Sigmoid colon (tissue), 7 donors: ENCODE data around the gene NUCKS1. TPM values are rescaled to one million over a fixed set of nuclear protein-coding genes. Genes with fewer than 3 reads are reported as not detected.

Source experiments
- DNase-seq: peaks from one replicate; pipeline ENCODE4 v3.0.0-alpha.2; 2019
- H3K27ac ChIP-seq, 4 donors: fragments of 200-600 bp; sonication (generic); one replicate each; pipeline ENCODE4 v1.5.1; 2016 to 2019; ENCODE audit warnings: mild to moderate bottlenecking in 1 of 4
- H3K27me3 ChIP-seq, 3 donors: fragments of 200-600 bp; sonication (generic); one replicate each; pipeline ENCODE4 v1.5.1; 2019; ENCODE audit warnings: mild to moderate bottlenecking in 1 of 3
- H3K36me3 ChIP-seq, 4 donors: fragments of 200-600 bp; sonication (generic); one replicate each; pipeline ENCODE4 v1.5.1; 2016 to 2019
- H3K4me1 ChIP-seq, 4 donors: fragments of 200-600 bp; sonication (generic); one replicate each; pipeline ENCODE4 v1.5.1; 2017 to 2019
- H3K4me3 ChIP-seq, 4 donors: fragments of 200-600 bp; sonication (generic); one replicate each; pipeline ENCODE4 v1.5.1; 2017 to 2019; ENCODE audit warnings: mild to moderate bottlenecking in 2 of 4, moderate library complexity in 1 of 4
- H3K9me3 ChIP-seq, 4 donors: fragments of 200-600 bp in 3 of 4; sonication (generic) in 3 of 4; one replicate each; pipeline versions ENCODE4 v1.5.1 to v1.6.1; 2013 to 2019
- EP300 ChIP-seq, 4 donors: sonication (generic); formaldehyde crosslinking; IDR thresholded peaks; one replicate each; pipeline ENCODE4 v1.6.1; 2017; ENCODE audit warnings: antibody characterized with exemption in 4 of 4
- POLR2A ChIP-seq, 2 donors: fragments of 450-650 bp; IDR thresholded peaks; one replicate each; pipeline ENCODE4 v1.6.1; 2016; ENCODE audit warnings: antibody characterized with exemption in 2 of 2, mild to moderate bottlenecking in 2 of 2, moderate library complexity in 2 of 2
- POLR2AphosphoS5 ChIP-seq, 4 donors: sonication (generic); formaldehyde crosslinking; IDR thresholded peaks; one replicate each; pipeline ENCODE4 v1.6.1; 2017; ENCODE audit warnings: antibody characterized with exemption in 4 of 4
- WGBS, 2 donors: extraction: QIAGEN DNeasy Blood & Tissue Kit; methylation state at CpG; one replicate each; pipeline ENCODE4 v1.1.7; 2013; 5-methylcytosine and 5-hydroxymethylcytosine counted together
- intact Hi-C: fragments of 100-400 bp; cut with DNase I; formaldehyde crosslinking; loops from one replicate; pipeline ENCODE4 v1.15.1; 2023
- polyA plus RNA-seq, 3 donors: library from polyadenylated mRNA; stranded (reverse); fragments of 200-250 nt; gene quantifications; one replicate each; pipeline ENCODE4 v1.2.3, GENCODE V29; 2013
- total RNA-seq, 4 donors: library from RNA; depleted of rRNA; stranded (reverse); fragments of >200 nt; gene quantifications; one replicate each; pipeline ENCODE4 v1.1.0, GENCODE V29; 2016
- TF ChIP-seq, protein P1 (sequence below), 4 experiments: fragments of 450-650 bp in 3 of 4; fragments of 200-600 bp in 1 of 4; IDR thresholded peaks; one replicate each; pipeline ENCODE4 v1.5.1; 2016 to 2019; ENCODE audit warnings: antibody characterized with exemption in 4 of 4, mild to moderate bottlenecking in 3 of 4, moderate library complexity in 2 of 4
- donor health status: healthy with polysubstance abuse.
- donor health status: Bipolar disorder and iron deficiency.
- donor health status: healthy.

The NUCKS1 gene
- total and polyA plus RNA-seq, 7 donors, result 22.2 to 112 (median 88.9) TPM

GRCh38 chr1:205787287-205787916 is 37.4 kb upstream of the NUCKS1 start:
- Histone ChIP-seq H3K27me3 (no peaks in the 10 kb centered on the region), H3K36me3 (peaks cover 0 to 31% (median 10%) of the 10 kb centered on the region in 4 donors), H3K9me3 (no peaks in the 10 kb centered on the region), H3K4me1 (peaks cover 0 to 11% (median 2%) of the 10 kb centered on the region in 4 donors), H3K27ac (no peak overlapping the region), H3K4me3 (no peak overlapping the region)
- intact Hi-C loops, result no loop called here
- 88 to 93% methylated on average over 10 of the region's 10 CpGs for WGBS, 2 donors
- TF ChIP-seq POLR2AphosphoS5 (IDR thresholded peaks at IDR 0.05), result no peak
- TF ChIP-seq POLR2A (IDR thresholded peaks at IDR 0.05), result no peak
- TF ChIP-seq, protein P1, sequence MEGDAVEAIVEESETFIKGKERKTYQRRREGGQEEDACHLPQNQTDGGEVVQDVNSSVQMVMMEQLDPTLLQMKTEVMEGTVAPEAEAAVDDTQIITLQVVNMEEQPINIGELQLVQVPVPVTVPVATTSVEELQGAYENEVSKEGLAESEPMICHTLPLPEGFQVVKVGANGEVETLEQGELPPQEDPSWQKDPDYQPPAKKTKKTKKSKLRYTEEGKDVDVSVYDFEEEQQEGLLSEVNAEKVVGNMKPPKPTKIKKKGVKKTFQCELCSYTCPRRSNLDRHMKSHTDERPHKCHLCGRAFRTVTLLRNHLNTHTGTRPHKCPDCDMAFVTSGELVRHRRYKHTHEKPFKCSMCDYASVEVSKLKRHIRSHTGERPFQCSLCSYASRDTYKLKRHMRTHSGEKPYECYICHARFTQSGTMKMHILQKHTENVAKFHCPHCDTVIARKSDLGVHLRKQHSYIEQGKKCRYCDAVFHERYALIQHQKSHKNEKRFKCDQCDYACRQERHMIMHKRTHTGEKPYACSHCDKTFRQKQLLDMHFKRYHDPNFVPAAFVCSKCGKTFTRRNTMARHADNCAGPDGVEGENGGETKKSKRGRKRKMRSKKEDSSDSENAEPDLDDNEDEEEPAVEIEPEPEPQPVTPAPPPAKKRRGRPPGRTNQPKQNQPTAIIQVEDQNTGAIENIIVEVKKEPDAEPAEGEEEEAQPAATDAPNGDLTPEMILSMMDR (IDR thresholded peaks at IDR 0.05), result no peak
- no peak for TF ChIP-seq EP300 (IDR thresholded peaks at IDR 0.05)
- DNase-seq, result no peak

- 17 to 53% methylated on average over 4 of the region's 4 CpGs for WGBS, 2 donors
- Histone ChIP-seq H3K27ac (no peak overlapping the region), H3K36me3 (peaks cover 0 to 23% (median 10%) of the 10 kb centered on the region in 4 donors), H3K9me3 (no peaks in the 10 kb centered on the region), H3K4me1 (peaks cover 0 to 11% (median 2%) of the 10 kb centered on the region in 4 donors), H3K4me3 (no peak overlapping the region), H3K27me3 (no peaks in the 10 kb centered on the region)
- intact Hi-C loops, result no loop called here
- no peak for TF ChIP-seq POLR2AphosphoS5 (IDR thresholded peaks at IDR 0.05)
- no peak for TF ChIP-seq POLR2A (IDR thresholded peaks at IDR 0.05)
- TF ChIP-seq, protein P1 (IDR thresholded peaks at IDR 0.05), result no peak
- no peak for TF ChIP-seq EP300 (IDR thresholded peaks at IDR 0.05)
- DNase-seq, result no peak
These were observed 36.6 kb upstream of the NUCKS1 start for GRCh38 chr1:205786601-205787000.

DNA sequence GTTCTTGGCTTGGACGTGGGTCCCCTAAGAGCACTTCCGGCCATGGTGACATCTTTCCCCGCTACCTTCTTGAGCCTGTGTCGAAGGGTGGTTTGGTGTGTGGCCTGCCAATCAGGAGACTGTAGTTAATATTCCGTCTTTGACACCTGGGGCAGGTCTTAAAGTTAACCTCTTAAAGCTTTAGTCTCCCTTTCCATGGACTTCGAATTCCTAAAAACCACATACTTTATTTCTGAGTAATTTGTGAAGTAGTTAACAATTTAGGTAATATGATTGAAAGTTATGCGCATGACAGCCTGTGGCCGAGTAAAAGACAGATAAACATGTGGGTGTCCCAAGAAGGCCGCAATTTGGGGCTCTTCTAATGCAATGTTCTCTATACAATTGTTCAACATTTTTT is 35.5 kb upstream of the NUCKS1 start:
- Histone ChIP-seq H3K27me3 (no peaks in the 10 kb centered on the region), H3K9me3 (no peaks in the 10 kb centered on the region), H3K27ac (no peak overlapping the region), H3K36me3 (peaks cover 0 to 13% (median 4%) of the 10 kb centered on the region in 4 donors), H3K4me3 (no peak overlapping the region), H3K4me1 (peaks cover 0 to 11% (median 2%) of the 10 kb centered on the region in 4 donors)
- no peak for DNase-seq
- intact Hi-C loops, result no loop called here
- TF ChIP-seq POLR2A (IDR thresholded peaks at IDR 0.05) (no peak), EP300 (IDR thresholded peaks at IDR 0.05) (no peak), POLR2AphosphoS5 (IDR thresholded peaks at IDR 0.05) (no peak)
- TF ChIP-seq, protein P1 (IDR thresholded peaks at IDR 0.05), result no peak
- WGBS, 2 donors, result 94 to 95% methylated on average over 9 of the region's 9 CpGs

DNA sequence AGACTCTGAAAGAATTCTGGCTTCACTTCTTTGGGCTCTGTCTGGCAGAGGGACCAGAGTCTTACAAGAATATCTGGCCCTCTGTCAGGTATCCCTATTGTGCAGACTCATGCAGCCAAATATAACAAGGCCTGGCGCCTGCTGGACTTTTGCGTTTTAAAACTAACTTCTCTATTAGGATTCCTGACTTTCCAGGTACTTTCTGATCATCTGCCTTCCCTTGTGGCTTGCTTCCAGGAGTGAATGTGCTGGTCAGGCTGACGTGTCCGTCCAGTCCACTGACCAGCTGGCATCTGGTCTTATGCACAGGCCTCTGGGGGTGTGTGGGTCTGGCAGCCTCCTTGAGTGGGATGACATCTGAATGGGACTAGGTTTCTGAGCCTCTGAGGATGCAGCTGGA is 33.9 kb upstream of the NUCKS1 start:
- H3K36me3 ChIP-seq, result no peaks in the 10 kb centered on the region
- no peak for TF ChIP-seq POLR2AphosphoS5 (IDR thresholded peaks at IDR 0.05)
- no peak overlapping the region for H3K4me3 ChIP-seq
- H3K4me1 ChIP-seq, result peaks cover 0 to 11% (median 2%) of the 10 kb centered on the region in 4 donors
- WGBS, 2 donors, result 91 to 93% methylated on average over 4 of the region's 4 CpGs
- H3K9me3 ChIP-seq, result no peaks in the 10 kb centered on the region
- intact Hi-C loops, result no loop called here
- H3K27me3 ChIP-seq, result no peaks in the 10 kb centered on the region
- DNase-seq, result no peak
- H3K27ac ChIP-seq, result peak overlapping the region; percentile 40 to 81 (median 62)

DNA sequence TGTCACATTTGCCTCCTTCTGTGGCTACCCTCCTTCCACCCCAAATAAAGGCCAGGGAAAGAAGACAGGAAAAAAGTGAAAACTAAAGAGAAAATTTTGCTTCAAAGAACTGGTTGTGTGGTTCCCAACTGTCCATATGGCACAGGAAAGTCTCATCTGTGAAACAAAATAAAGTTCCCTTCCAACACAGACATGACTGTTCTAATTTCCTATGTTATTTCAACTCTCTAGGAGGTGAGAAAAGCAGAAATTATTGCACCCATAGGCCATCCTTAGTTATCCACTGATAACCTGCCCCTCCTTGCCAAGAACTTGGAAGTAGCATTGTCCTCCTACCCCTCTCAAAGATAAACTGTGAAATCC is 33.4 kb upstream of the NUCKS1 start:
- peaks cover 0 to 11% (median 2%) of the 10 kb centered on the region in 4 donors for H3K4me1 ChIP-seq
- no peak for DNase-seq
- intact Hi-C loops, result no loop called here
- no peak overlapping the region for H3K4me3 ChIP-seq
- H3K27ac ChIP-seq, result peak overlapping the region; percentile 40 to 81 (median 62)
- H3K9me3 ChIP-seq, result no peaks in the 10 kb centered on the region
- no peak for TF ChIP-seq POLR2A (IDR thresholded peaks at IDR 0.05)
- no peak for TF ChIP-seq POLR2AphosphoS5 (IDR thresholded peaks at IDR 0.05)
- TF ChIP-seq, protein P1 (IDR thresholded peaks at IDR 0.05), result no peak
- no peak for TF ChIP-seq EP300 (IDR thresholded peaks at IDR 0.05)
- H3K36me3 ChIP-seq, result no peaks in the 10 kb centered on the region
- no peaks in the 10 kb centered on the region for H3K27me3 ChIP-seq
